ENCODE data around the gene CBX8.

The CBX8 gene

GRCh38 chr17:79840269-79840988 lies 43.6 kb upstream of the CBX8 start:
- Histone ChIP-seq H3K27ac (ENCODE audit: low read depth, low read length) (no peak overlapping the region), H3K4me3 (ENCODE audit: low read depth, low read length) (no peak overlapping the region), H3K9me3 (ENCODE audit: control insufficient read depth, insufficient read depth, low read length) (no peaks in the 10 kb centered on the region), H3K4me1 (ENCODE audit: control insufficient read depth, insufficient read depth, low read length) (peaks cover 36% of the 10 kb centered on the region), H3K27me3 (ENCODE audit: control insufficient read depth, insufficient read depth, low read length) (peaks cover 88% of the 10 kb centered on the region), H3K36me3 (ENCODE audit: control insufficient read depth, insufficient read depth, low read length) (no peaks in the 10 kb centered on the region), H3K9ac (ENCODE audit: low read depth, low read length) (no peak overlapping the region)

GRCh38 chr17:79839356-79840268 lies 42.7 kb upstream of the CBX8 start, which contains the start of gene CBX4:
Gene CBX4 (minus strand): TSS chr17:79839440. CDS start chr17:79839251, 189 bp downstream.
- Histone ChIP-seq H3K4me1 (ENCODE audit: control insufficient read depth, insufficient read depth, low read length) (peaks cover 42% of the 10 kb centered on the region), H3K9ac (ENCODE audit: low read depth, low read length) (peak within 1 kb of the TSS; percentile 41), H3K27ac (ENCODE audit: low read depth, low read length) (peak within 1 kb of the TSS; percentile 72), H3K36me3 (ENCODE audit: control insufficient read depth, insufficient read depth, low read length) (no peaks in the 10 kb centered on the region), H3K27me3 (ENCODE audit: control insufficient read depth, insufficient read depth, low read length) (peaks cover 89% of the 10 kb centered on the region), H3K9me3 (ENCODE audit: control insufficient read depth, insufficient read depth, low read length) (no peaks in the 10 kb centered on the region), H3K4me3 (ENCODE audit: low read depth, low read length) (peak within 1 kb of the TSS; percentile 72)

GRCh38 chr17:79838522-79839274 lies 41.8 kb upstream of the CBX8 start:
- peaks cover 44% of the 10 kb centered on the region for H3K4me1 ChIP-seq (ENCODE audit: control insufficient read depth, insufficient read depth, low read length)
- no peaks in the 10 kb centered on the region for H3K9me3 ChIP-seq (ENCODE audit: control insufficient read depth, insufficient read depth, low read length)
- H3K36me3 ChIP-seq (ENCODE audit: control insufficient read depth, insufficient read depth, low read length) = no peaks in the 10 kb centered on the region
- peak overlapping the region; percentile 41 for H3K9ac ChIP-seq (ENCODE audit: low read depth, low read length)
- H3K27me3 ChIP-seq (ENCODE audit: control insufficient read depth, insufficient read depth, low read length) = peaks cover 89% of the 10 kb centered on the region
- H3K4me3 ChIP-seq (ENCODE audit: low read depth, low read length) = peak overlapping the region; percentile 72
- peak overlapping the region; percentile 72 for H3K27ac ChIP-seq (ENCODE audit: low read depth, low read length)

GRCh38 chr17:79837888-79838521 lies 41.1 kb upstream of the CBX8 start:
- Histone ChIP-seq H3K4me1 (ENCODE audit: control insufficient read depth, insufficient read depth, low read length) (peaks cover 47% of the 10 kb centered on the region), H3K27me3 (ENCODE audit: control insufficient read depth, insufficient read depth, low read length) (peaks cover 89% of the 10 kb centered on the region), H3K27ac (ENCODE audit: low read depth, low read length) (no peak overlapping the region), H3K9me3 (ENCODE audit: control insufficient read depth, insufficient read depth, low read length) (no peaks in the 10 kb centered on the region), H3K36me3 (ENCODE audit: control insufficient read depth, insufficient read depth, low read length) (no peaks in the 10 kb centered on the region), H3K4me3 (ENCODE audit: low read depth, low read length) (peak overlapping the region; percentile 72), H3K9ac (ENCODE audit: low read depth, low read length) (peak overlapping the region; percentile 41)

- H3K27ac ChIP-seq (ENCODE audit: low read depth, low read length) = no peak overlapping the region
- H3K9me3 ChIP-seq (ENCODE audit: control insufficient read depth, insufficient read depth, low read length) = no peaks in the 10 kb centered on the region
- H3K36me3 ChIP-seq (ENCODE audit: control insufficient read depth, insufficient read depth, low read length) = no peaks in the 10 kb centered on the region
- no peak overlapping the region for H3K9ac ChIP-seq (ENCODE audit: low read depth, low read length)
- H3K4me1 ChIP-seq (ENCODE audit: control insufficient read depth, insufficient read depth, low read length) = peaks cover 44% of the 10 kb centered on the region
- peaks cover 89% of the 10 kb centered on the region for H3K27me3 ChIP-seq (ENCODE audit: control insufficient read depth, insufficient read depth, low read length)
- H3K4me3 ChIP-seq (ENCODE audit: low read depth, low read length) = peak overlapping the region; percentile 72; the same call in 1 of the 2 replicates
These were observed 40.4 kb upstream of the CBX8 start for GRCh38 chr17:79836972-79837887.

GRCh38 chr17:79836510-79836971 lies 39.7 kb upstream of the CBX8 start:
- H3K27me3 ChIP-seq (ENCODE audit: control insufficient read depth, insufficient read depth, low read length) = peaks cover 89% of the 10 kb centered on the region
- H3K36me3 ChIP-seq (ENCODE audit: control insufficient read depth, insufficient read depth, low read length) = no peaks in the 10 kb centered on the region
- peaks cover 39% of the 10 kb centered on the region for H3K4me1 ChIP-seq (ENCODE audit: control insufficient read depth, insufficient read depth, low read length)
- no peak overlapping the region for H3K9ac ChIP-seq (ENCODE audit: low read depth, low read length)
- peak overlapping the region; percentile 72; the same call in 1 of the 2 replicates for H3K4me3 ChIP-seq (ENCODE audit: low read depth, low read length)
- H3K9me3 ChIP-seq (ENCODE audit: control insufficient read depth, insufficient read depth, low read length) = no peaks in the 10 kb centered on the region
- no peak overlapping the region for H3K27ac ChIP-seq (ENCODE audit: low read depth, low read length)

- Histone ChIP-seq H3K4me1 (ENCODE audit: control insufficient read depth, insufficient read depth, low read length) (peaks cover 42% of the 10 kb centered on the region), H3K36me3 (ENCODE audit: control insufficient read depth, insufficient read depth, low read length) (no peaks in the 10 kb centered on the region), H3K4me3 (ENCODE audit: low read depth, low read length) (peak overlapping the region; percentile 72; the same call in 1 of the 2 replicates), H3K27me3 (ENCODE audit: control insufficient read depth, insufficient read depth, low read length) (peaks cover 89% of the 10 kb centered on the region), H3K27ac (ENCODE audit: low read depth, low read length) (no peak overlapping the region), H3K9ac (ENCODE audit: low read depth, low read length) (no peak overlapping the region), H3K9me3 (ENCODE audit: control insufficient read depth, insufficient read depth, low read length) (no peaks in the 10 kb centered on the region)
These were observed 39.2 kb upstream of the CBX8 start for GRCh38 chr17:79835953-79836509.

- H3K4me3 ChIP-seq (ENCODE audit: low read depth, low read length) = peak overlapping the region; percentile 46; the same call in 1 of the 2 replicates
- H3K27ac ChIP-seq (ENCODE audit: low read depth, low read length) = no peak overlapping the region
- no peaks in the 10 kb centered on the region for H3K36me3 ChIP-seq (ENCODE audit: control insufficient read depth, insufficient read depth, low read length)
- H3K27me3 ChIP-seq (ENCODE audit: control insufficient read depth, insufficient read depth, low read length) = peaks cover 89% of the 10 kb centered on the region
- no peak overlapping the region for H3K9ac ChIP-seq (ENCODE audit: low read depth, low read length)
- H3K4me1 ChIP-seq (ENCODE audit: control insufficient read depth, insufficient read depth, low read length) = peaks cover 42% of the 10 kb centered on the region
- no peaks in the 10 kb centered on the region for H3K9me3 ChIP-seq (ENCODE audit: control insufficient read depth, insufficient read depth, low read length)
These were observed 38.6 kb upstream of the CBX8 start for GRCh38 chr17:79835470-79835899.

GRCh38 chr17:79834565-79835469 lies 37.9 kb upstream of the CBX8 start:
- H3K27ac ChIP-seq (ENCODE audit: low read depth, low read length) = no peak overlapping the region
- H3K27me3 ChIP-seq (ENCODE audit: control insufficient read depth, insufficient read depth, low read length) = peaks cover 89% of the 10 kb centered on the region
- H3K9me3 ChIP-seq (ENCODE audit: control insufficient read depth, insufficient read depth, low read length) = no peaks in the 10 kb centered on the region
- H3K36me3 ChIP-seq (ENCODE audit: control insufficient read depth, insufficient read depth, low read length) = no peaks in the 10 kb centered on the region
- H3K4me1 ChIP-seq (ENCODE audit: control insufficient read depth, insufficient read depth, low read length) = peaks cover 44% of the 10 kb centered on the region
- H3K9ac ChIP-seq (ENCODE audit: low read depth, low read length) = no peak overlapping the region
- H3K4me3 ChIP-seq (ENCODE audit: low read depth, low read length) = peak overlapping the region; percentile 30; the same call in 1 of the 2 replicates
